NCI-H2227 (cell line): ENCODE measurements around the gene RGL4.
"Not testable (repeated sequence)": the region's sequence is repeated elsewhere in the genome, so short reads cannot be mapped to it uniquely, and the experiment has no call there.

ENCODE experiments used
- DNase-seq: peaks from one replicate; lab custom pipeline; 2025; ENCODE audit not compliant: unreplicated experiment; lab: John Stamatoyannopoulos, UW

Gene RGL4

DNA sequence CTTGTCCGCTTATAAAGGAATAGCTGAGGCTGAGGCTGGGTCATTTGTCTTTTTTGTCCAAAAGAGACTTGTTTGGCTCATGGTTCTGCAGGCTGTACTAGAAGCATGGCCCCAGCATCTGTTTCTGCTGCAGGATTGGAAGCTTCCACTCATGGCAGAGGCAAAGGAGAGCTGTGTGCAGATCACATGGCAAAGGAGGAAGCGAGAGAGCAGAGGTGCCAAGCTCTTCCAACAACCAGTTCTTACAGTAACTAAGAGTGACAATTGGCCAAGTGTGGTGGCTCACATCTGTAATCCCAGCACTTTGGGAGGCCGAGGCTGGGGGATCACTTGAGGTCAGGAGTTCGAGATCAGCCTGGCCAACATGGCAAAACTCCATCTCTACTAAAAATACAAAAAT is 37.3 kb downstream of the RGL4 start:
- not testable (repeated sequence) for DNase-seq

DNA sequence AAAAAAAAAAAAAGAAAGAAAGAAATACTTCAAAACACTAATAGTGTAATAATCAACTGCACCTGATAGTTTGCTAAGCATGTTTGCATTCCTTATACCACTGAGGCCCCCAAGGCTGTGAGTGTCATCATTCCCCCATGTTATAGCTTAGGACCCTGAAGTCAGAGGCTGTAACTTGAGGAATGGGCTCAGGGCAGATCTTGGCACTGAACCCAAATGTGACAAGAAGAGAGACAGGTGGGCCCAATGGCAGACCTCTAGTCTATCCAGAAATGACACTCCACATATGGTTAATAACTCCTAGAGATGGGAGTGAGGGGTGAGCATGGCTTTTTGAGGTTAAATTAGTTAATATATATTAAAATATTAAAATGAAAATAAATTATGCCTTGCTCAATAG is 46.9 kb downstream of the RGL4 start:
- no peak for DNase-seq

DNA sequence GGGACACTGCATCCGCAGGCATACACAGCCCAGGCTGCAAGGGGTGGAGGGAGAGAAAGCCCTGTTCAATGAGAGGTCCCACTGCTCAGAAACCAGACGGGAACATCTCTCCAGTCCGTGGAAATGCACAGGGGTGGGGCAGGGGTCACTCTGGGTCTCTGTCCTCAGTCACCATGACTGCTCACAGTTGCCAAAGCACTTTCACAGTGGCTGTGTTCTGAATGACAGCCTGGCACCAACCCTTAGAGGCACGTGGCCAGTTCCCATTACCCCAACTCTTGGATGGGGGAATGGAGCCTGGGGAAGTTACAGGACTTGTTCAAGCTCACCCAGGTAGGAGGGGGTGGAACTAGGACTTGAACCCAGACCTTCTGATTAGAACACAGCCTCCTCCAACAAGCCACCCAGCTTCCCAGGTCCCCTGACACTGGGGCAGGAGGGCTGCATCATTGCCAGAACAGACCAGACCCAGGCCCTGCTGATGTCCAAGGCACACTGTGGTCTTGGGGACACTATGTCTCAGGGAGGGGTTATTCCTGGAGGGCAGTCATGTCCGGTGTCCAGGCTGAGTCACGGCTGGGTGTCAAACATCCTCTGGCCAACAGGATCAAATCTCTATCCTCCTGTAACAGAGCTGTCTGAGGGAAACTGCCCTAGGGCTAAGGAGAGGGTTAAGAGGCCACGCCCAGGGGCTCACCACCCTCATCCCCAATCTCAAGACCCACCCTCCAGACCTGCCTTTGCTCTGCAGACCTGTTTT is 51.9 kb downstream of the RGL4 start:
- no peak for DNase-seq

DNA sequence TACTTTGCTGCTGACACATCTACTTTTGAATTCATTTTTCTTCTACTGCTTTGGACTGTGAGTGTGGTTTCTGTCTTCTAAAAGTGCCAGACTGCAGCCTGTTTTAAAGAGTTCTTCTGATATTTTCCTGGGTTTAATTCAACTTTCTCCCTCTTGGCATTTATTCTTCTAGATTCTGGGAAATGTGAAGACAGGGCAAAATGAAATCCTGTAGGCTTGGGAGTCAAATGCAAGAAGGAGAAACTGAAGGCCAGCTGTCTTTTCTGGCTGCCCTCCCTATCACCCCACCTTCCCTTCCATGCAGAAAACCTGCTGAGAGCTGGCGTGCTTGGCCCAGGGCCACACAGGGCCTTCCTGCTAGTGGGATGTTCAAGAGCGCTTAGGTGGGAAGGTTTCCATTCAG is 52.5 kb downstream of the RGL4 start:
- DNase-seq, result no peak

DNA sequence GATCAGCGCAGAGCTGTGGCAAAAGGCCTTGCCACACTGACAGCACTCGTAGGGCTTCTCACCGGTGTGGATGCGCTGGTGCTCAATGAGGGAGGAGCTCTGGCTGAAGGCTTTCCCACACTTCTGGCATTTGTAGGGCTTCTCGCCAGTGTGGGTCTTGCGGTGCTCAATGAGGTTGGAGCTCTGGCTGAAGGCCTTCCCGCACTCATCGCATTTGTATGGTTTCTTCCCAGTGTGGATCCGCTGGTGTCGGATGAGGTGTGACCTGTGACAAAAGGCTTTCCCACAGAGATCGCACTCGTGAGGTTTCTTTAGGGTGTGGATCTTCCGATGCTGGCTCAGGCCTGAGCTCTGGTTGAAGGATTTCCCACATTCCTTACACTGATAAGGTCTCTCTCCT is 53.2 kb downstream of the RGL4 start:
- no peak for DNase-seq

DNA sequence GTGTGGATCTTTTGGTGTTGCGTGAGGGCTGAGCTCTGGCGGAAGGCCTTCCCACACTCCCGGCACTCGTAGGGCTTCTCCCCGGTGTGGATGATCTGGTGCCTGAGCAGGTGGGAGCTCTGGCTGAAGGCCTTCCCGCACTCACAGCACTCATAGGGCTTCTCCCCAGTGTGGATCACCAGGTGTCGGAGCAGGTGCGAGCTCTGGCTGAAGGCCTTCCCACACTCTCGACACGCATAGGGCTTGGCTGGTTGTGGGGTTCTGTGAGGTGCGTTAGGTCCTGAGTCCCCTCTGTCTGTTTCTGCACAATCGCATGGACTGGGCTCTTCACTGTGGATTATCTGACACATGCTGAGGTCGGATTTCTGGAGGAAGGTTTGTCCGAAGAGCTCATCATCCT is 53.7 kb downstream of the RGL4 start:
- DNase-seq, result no peak

DNA sequence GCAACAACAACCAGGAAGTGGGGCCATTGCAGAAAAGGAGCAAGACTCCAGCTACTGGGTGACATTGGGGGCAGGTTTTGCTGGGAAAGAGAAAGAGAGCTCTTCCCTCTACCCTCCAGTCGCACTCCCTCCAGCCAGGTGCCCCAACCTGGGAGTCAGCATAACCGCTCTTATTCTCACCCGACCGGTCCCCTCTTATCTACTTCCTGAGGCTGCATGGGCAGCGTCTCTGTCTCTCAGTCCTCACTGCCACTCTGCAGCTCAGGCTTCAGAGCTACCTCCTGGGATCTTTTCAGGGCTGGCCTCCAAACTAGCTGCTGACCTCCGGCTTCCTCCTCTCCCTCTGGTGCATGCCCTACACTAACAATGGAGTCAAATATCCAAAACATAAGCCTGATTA is 55.0 kb downstream of the RGL4 start:
- no peak for DNase-seq
